Activated CD8-positive, alpha-beta memory T cell treated with anti-CD3 and anti-CD28 coated beads, Interleukin-2, amount 50 U/mL, for 4 hours (primary cell): ENCODE results near the gene RBM6.
A peak's percentile ranks its signal among the peaks of the same experiment; 100 is the strongest.

ENCODE experiments used
- DNase-seq: peaks from one replicate; pipeline ENCODE4 v3.0.0-alpha.2; 2020

The RBM6 gene

DNA sequence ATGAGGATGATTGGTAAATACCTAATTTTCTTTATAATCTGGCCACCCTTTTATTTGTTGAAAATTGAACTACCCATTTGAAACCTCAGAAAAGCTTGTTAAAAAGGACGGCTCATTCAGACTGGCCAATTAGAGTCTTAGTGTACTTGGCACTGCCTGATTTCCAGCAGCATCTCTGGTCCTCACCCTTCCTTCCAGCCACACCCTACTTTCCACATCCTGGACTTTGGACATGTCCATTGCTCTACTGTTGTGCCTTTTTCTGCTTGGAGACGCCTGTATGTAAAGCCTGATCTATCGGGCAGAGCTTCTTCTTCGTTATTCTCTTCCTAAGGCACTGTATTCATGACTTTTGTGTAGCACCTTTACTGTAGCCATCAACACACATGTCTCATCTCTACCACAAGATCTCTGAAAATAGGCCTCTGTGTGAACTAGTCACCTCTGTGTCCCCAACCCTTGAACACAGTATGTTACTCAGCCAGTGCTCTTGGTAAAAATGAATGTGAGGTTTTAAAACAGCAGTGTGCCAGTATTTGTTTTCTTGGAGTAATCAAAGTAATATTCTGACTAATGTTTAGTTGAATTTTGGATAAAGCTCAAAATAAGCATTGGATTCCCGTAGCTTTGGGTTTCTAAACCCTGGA is 155.5 kb downstream of the RBM6 start:
- DNase-seq = no peak

- DNase-seq = no peak
Measured at GRCh38 chr3:50100386-50100785, 160.4 kb downstream of the RBM6 start.

DNA sequence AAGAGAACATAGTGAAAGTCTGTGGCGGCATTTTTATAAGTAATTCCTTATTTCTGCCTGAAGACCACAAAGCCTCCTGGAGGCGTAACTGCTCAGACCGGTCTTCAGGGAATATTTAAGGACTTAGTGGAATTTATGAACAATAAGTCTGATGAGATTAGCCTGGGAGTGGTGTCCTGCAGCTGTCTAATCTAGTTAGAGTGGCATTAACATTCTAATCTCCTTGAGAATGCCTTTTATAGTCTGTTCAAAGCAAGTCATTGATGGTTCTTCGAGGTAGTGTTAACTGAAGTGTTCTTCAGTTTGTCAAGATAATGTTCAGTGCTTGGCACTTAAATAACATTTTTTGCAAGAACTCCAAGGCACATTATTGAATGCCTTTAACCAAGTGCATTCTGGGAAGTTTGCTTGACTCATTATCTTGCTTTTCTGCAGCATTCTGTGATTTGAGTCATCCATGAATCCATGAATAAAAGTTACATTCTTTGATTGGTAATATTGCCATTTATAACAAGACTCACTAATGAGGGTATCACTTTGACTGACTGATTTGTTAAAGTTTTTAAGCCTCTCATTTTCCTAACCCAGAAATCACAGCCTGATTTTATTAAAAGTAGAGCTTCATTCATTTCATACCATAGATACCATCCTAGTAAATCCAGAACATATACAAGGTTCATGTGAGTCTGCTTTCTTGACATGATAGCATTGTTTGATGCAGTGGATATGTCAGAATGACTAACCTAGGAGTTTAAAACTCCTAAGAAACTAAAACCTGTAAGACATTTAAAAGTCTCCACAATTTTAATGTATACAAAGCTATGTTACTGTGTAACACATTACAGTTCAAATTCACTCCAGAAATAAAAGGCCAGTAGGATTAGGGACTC is 161.3 kb downstream of the RBM6 start:
- DNase-seq = no peak

DNA sequence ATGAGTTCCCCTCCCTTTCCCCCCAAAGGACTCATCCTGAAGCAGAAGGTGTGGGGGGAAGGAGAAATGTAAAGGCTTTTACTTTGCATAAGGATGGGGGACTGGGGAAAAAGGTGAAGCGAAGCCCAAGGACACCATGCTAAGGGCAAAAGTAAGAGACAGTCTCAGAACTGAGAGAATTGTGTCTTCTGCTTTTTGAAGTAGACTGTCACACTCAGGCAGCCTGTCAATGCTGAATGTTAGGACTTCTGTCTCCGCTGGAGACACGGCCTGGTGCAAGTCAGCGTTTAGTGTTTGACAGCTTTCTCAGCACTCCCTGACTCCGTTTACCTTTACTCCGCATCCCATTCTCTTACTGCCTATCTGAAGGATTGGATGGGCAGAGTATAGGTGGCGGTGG is 162.6 kb downstream of the RBM6 start:
- no peak for DNase-seq

DNA sequence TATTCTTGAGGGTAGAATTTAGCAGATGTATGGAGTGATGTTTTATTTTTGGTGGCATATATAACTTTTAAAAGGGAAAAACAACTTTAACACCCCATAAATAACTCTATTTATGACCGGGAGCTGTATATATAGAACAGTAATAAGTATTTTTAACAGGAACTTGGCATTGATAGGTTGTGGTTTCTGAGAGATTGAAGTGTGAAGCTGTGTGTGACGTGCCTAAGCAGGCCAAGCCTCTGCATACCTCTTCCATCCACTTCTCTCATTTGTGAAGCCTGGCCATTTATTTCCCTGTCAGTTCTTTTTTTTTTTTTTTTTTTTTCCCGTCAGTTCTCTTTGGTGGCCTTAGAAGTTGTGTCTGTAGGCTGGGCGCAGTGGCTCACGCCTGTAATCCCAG is 171.8 kb downstream of the RBM6 start:
- DNase-seq = no peak

DNA sequence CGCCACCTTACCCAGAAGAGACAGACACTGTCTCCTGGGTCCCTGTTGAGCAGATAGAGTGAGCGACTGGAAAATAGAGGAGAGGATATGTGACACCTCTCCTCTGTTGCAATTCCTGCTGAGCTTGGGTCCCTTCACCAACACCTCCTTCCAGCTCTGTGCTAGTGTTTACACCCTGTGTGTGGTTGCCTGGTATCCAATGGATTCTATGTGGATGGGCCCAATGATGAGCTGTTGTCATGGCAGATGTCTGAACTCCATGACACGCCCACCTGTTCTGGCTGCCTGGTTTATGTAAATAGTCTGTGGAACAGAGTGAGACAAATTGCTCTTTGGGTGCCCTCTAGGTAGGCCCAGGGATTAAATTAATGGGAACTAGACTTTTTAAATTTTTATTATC is 172.5 kb downstream of the RBM6 start:
- DNase-seq = no peak

DNA sequence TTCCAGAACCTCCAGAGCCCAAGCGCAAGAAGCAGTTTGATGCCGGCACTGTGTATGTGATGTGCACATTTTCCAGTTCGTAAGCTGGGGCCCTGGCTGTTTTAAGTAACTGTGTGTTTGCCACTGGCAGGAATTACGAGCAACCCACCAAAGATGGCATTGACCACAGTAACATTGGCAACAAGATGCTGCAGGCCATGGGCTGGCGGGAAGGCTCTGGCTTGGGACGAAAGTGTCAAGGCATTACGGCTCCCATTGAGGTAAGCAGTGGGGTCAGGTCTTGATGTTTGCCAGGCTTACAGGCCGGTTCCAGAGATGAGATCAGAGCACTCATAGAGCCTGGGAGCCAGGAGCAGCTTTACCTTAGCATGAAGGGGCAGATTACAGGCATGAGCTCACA is 177.2 kb downstream of the RBM6 start:
- DNase-seq = no peak

DNA sequence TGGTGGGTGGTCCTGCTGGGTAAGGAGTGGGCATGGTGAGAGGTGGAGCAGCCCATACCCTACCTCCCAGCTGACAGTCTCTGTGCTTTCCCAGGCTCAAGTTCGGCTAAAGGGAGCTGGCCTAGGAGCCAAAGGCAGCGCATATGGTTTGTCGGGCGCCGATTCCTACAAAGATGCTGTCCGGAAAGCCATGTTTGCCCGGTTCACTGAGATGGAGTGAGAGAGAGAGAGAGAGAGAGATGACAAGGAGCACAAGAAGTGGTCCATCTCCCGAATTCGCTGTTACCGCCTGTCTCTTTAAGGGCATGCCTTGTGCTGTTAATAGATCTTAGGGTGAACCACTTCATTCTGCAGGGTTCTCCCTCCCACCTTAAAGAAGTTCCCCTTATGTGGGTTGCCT is 178.3 kb downstream of the RBM6 start:
- DNase-seq = no peak

GRCh38 chr3:50119786-50120185 is 179.8 kb downstream of the RBM6 start:
- no peak for DNase-seq

GRCh38 chr3:50120364-50121071 is 180.6 kb downstream of the RBM6 start:
- no peak for DNase-seq

- peak; percentile 72 for DNase-seq
Measured at GRCh38 chr3:50121072-50122032, 181.4 kb downstream of the RBM6 start.

DNA sequence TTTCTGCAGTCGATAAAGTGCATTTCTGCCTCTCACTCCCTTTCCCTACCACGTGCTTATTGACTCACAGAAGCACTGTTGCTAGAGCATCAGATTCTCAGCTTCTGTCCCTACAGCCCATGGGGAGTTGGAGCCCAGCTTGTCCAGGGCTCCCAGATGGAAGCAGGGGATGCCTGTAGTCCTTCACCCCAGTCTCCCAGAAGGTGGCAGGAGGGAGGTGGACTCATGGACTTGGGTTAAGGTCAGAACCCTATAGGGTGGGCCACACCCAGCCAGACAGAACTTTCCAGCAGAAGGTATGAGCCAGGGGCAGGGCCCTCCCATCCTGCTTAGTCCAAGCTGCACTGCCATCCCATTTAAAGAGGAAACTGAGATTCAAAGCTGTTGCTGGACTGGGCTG is 182.1 kb downstream of the RBM6 start:
- DNase-seq = no peak

DNA sequence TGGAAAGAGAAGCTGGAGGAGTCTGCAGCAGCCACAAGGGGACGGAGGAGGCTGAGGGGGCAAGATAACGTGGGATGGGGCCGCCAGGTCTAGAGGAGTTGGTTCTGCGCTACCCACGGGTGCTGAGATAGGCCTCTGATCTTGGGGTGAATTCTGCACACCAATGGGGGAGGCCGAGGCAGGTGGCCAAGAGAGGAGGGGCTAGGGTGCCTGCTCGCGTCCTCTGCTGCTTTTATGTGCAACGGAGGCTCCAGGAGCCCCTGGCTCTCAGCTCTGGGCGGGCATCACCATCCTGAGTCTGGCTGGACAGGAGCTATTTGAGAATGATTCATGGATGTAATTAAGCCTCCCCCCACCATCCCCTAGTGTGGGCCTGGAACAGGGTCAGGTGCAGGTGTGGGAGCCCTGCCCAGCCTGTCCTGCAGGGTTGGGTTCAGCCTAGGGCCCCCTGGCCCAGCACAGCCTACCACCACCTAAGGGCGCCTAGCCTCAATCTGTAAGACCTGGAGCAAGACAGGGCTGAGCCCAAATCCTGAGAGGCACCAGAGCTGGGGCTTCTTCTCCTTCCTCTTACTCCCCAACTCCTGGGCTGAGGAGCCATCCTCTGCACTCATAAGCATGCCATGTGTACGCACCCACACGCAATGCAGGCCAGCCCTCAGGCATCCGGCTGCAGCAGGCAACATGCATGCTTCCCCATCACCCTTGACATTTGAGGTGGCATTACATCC is 182.9 kb downstream of the RBM6 start:
- DNase-seq = no peak

DNA sequence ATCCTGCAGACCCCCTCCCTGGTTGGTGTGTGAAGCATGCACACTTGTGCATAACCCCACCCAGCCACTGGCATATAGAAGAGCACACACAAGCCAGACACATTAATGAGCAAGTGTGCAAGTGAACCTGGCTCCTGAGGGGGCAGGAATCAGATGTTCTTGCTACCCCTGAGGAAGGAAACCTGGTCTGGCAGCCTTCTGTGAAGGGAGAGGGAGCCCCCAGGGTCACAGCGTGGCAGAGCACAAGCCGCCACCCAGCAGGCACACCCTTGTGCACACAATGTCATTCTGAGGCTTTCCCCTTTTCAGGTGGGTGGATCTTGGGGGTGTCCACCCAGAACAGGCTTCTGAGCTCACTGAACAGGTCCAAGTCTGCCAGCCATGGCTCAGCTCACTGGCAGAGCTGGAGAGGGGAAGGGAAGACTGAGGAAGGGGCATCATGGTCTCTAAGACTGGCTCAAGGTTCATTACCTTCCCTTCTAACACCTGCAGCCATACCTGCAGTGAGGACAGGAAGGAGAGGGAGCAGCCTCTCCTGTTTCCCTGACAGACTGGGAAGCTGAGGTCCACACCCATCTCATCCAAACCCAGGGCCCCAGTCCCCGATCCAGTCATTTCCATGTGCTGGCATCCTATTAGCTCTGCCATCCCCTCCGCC is 183.6 kb downstream of the RBM6 start:
- no peak for DNase-seq

DNA sequence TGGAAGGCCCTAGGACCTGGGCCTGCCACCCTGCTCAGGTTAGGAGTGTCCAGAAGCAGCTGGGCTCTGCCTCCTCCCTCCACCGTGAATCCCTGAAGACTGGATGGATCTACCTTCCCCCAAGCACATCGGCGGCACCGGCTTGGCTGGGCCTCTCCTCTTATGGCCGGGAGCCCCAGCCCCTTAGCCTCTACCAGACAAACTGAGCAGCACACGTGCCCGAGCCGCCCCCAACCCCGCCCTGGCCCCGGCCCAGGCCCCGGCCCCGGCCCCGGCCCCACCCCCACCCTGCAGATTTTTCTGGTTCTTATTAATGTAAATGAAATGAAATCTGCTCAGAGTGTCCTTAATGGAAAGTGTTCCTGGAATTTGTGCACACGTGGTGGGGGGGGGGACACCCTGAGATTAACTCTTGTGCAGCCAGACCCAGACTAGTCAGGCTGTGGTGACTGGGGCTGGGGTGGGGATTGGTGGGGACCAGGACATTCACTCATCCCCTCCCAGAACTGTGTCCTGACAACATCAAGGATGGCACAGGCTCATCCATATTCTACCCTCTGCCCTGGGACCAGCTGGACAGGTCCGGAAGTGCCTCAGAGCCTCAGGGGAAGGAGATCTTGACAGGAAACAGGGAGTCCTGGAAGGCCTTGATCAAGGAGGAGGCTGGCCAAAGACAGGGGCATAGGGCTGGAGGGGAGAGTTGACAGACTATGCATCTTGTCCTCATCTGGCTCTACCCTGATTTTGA is 184.3 kb downstream of the RBM6 start:
- DNase-seq = no peak

- DNase-seq = no peak
Measured at GRCh38 chr3:50124800-50125178, 184.8 kb downstream of the RBM6 start.

- no peak for DNase-seq
Measured at GRCh38 chr3:50125541-50126286, 185.8 kb downstream of the RBM6 start.

DNA sequence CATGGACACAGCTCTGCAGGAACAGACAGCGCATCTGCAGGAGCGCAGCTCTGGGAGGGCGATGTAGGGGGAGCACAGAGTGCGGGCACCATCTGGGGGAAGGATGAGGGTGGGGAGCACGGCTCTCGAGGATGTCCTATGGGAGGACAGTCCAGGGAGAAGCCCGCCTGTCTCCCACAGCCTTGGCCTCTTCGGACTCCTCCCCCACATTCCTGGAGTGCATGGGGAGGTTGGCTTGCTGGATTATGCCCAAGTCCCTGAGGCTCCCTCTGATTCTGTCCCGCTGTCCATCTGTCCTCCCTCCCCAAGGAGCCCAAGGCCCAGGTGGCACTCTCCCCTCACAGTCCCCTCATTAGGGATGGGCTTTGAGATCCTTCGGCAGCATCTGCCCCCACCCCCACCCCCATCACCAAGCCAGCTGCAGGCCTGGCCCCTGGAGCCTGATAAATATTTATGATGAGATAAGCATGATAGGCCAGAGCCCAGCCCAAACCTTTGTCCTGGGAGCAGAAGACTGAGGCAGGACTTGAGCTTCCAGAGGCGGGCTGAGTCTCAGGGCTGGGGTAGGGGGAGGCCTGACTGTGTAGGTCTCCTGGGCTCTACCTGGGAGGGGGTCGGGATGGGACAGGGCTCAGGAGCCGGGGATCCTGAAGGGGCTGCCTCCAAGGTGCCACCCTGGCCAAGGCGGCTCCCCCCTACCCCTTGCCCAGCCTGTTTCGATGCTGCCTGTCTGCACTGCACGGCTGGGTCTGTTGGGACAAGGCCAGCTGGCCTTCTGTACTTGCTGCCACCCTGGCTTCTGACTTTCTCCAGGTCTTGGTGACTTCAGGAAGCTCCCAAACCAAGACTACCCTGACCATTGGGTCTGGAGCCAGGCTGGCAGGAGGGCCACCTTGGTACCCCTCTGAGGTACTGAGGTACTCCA is 186.6 kb downstream of the RBM6 start:
- DNase-seq = no peak
